Upper lobe of left lung (tissue), 6 donors: ENCODE data around the gene MARCHF6. TPM values are rescaled to one million over a fixed set of nuclear protein-coding genes. Genes with fewer than 3 reads are reported as not detected.
A peak's percentile ranks its signal among the peaks of the same experiment; 100 is the strongest.
"Not testable (repeated sequence)": the region's sequence is repeated elsewhere in the genome, so short reads cannot be mapped to it uniquely, and the experiment has no call there.

ENCODE experiments used
- ATAC-seq, 2 donors: fragments of 200-7000 bp; cut with Tn5 transposase; one replicate each; pipeline ENCODE4 v1.9.1; 2022; ENCODE audit warnings: mild to moderate bottlenecking in 2 of 2, moderate library complexity in 2 of 2; ENCODE audit not compliant: low FRiP score in 2 of 2
- DNase-seq, 2 donors: peaks; one replicate each; pipeline ENCODE4 v3.0.0-alpha.2; 2019 to 2020
- H3K27ac ChIP-seq, 4 donors: fragments of 200-600 bp; sonication (generic); one replicate each; pipeline ENCODE4 v1.5.1; 2016 to 2019
- H3K27me3 ChIP-seq, 4 donors: fragments of 200-600 bp; sonication (generic); one replicate each; pipeline ENCODE4 v1.5.1; 2017 to 2019
- H3K36me3 ChIP-seq, 4 donors: fragments of 200-600 bp; sonication (generic); one replicate each; pipeline ENCODE4 v1.5.1; 2016 to 2019
- H3K4me1 ChIP-seq, 4 donors: fragments of 200-600 bp; sonication (generic); one replicate each; pipeline ENCODE4 v1.5.1; 2018 to 2019
- H3K4me3 ChIP-seq, 4 donors: fragments of 200-600 bp; sonication (generic); one replicate each; pipeline ENCODE4 v1.5.1; 2017 to 2019; ENCODE audit warnings: mild to moderate bottlenecking in 2 of 4, moderate library complexity in 1 of 4
- H3K9me3 ChIP-seq, 4 donors: fragments of 200-600 bp; sonication (generic); one replicate each; pipeline ENCODE4 v1.5.1; 2018 to 2019
- EP300 ChIP-seq, 4 donors: sonication (generic); formaldehyde crosslinking; IDR thresholded peaks; one replicate each; pipeline ENCODE4 v1.5.1; 2017; ENCODE audit warnings: antibody characterized with exemption in 4 of 4, control low read depth in 2 of 4
- POLR2A ChIP-seq, 4 donors: fragments of 450-650 bp; IDR thresholded peaks; one replicate each; pipeline ENCODE4 v1.5.1; 2016 to 2017; ENCODE audit warnings: antibody characterized with exemption in 4 of 4, mild to moderate bottlenecking in 2 of 4
- POLR2AphosphoS5 ChIP-seq, 2 donors: sonication (generic); formaldehyde crosslinking; IDR thresholded peaks; one replicate each; pipeline ENCODE4 v1.5.1; 2017; ENCODE audit warnings: antibody characterized with exemption in 2 of 2
- WGBS, 2 donors: methylation state at CpG; one replicate each; pipeline ENCODE4 v1.1.5; 2017 to 2018; 5-methylcytosine and 5-hydroxymethylcytosine counted together
- total RNA-seq, 6 donors: library from RNA; depleted of rRNA in 4 of 6; stranded (reverse); fragments of >200 nt in 4 of 6; gene quantifications; one replicate each; pipeline versions ENCODE4 v1.1.0 to v1.2.1, GENCODE V29; 2016 to 2021
- TF ChIP-seq, protein P1 (sequence below), 6 experiments: fragments of 450-650 bp in 4 of 6; fragments of 200-600 bp in 2 of 6; sonication (generic) in 2 of 6; IDR thresholded peaks; one replicate each; pipeline ENCODE4 v1.5.1; 2016 to 2019; ENCODE audit warnings: antibody characterized with exemption in 6 of 6
- donor health status: DM: no; HTN: no; CAD: no; lungs with moderate emphysema.
- donor health status: DM: no; HTN: yes; CAD: no; lungs with severe emphysema.

The MARCHF6 gene
- total RNA-seq, 6 donors from 2014 or later: 48.5 to 128 (median 110) TPM

DNA sequence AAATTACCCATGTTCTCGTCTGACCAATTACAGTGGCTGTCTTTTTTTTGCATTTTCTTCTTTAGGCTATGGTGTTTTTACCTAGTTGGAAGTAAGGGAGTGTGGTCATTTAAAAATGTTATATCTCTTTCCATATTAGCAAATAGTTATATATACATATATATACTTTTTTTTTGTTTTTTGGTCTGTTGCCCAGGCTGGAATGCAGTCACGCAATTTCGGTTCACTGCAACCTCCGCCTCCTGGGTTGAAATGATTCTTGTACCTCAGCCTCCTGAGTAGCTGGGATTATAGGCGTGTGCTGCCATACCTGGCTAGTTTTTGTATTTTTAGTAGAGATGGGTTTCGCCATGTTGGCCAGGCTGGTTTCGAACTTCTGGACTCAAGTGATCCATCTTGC, 12.3 kb downstream of the MARCHF6 start:
- WGBS, 2 donors: 86 to 87% methylated on average over 7 of the region's 7 CpGs
- DNase-seq (no peak), ATAC-seq (no peak)
- Histone ChIP-seq H3K4me3 (no peak overlapping the region), H3K36me3 (no peaks in the 10 kb centered on the region), H3K27ac (no peak overlapping the region), H3K9me3 (no peaks in the 10 kb centered on the region), H3K27me3 (no peaks in the 10 kb centered on the region), H3K4me1 (peaks cover 18 to 47% (median 26%) of the 10 kb centered on the region in 4 donors)
- TF ChIP-seq, protein P1, sequence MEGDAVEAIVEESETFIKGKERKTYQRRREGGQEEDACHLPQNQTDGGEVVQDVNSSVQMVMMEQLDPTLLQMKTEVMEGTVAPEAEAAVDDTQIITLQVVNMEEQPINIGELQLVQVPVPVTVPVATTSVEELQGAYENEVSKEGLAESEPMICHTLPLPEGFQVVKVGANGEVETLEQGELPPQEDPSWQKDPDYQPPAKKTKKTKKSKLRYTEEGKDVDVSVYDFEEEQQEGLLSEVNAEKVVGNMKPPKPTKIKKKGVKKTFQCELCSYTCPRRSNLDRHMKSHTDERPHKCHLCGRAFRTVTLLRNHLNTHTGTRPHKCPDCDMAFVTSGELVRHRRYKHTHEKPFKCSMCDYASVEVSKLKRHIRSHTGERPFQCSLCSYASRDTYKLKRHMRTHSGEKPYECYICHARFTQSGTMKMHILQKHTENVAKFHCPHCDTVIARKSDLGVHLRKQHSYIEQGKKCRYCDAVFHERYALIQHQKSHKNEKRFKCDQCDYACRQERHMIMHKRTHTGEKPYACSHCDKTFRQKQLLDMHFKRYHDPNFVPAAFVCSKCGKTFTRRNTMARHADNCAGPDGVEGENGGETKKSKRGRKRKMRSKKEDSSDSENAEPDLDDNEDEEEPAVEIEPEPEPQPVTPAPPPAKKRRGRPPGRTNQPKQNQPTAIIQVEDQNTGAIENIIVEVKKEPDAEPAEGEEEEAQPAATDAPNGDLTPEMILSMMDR (IDR thresholded peaks at IDR 0.05): no peak
- TF ChIP-seq POLR2AphosphoS5 (IDR thresholded peaks at IDR 0.05): no peak
- TF ChIP-seq POLR2A (IDR thresholded peaks at IDR 0.05): no peak
- no peak for TF ChIP-seq EP300 (IDR thresholded peaks at IDR 0.05)

DNA sequence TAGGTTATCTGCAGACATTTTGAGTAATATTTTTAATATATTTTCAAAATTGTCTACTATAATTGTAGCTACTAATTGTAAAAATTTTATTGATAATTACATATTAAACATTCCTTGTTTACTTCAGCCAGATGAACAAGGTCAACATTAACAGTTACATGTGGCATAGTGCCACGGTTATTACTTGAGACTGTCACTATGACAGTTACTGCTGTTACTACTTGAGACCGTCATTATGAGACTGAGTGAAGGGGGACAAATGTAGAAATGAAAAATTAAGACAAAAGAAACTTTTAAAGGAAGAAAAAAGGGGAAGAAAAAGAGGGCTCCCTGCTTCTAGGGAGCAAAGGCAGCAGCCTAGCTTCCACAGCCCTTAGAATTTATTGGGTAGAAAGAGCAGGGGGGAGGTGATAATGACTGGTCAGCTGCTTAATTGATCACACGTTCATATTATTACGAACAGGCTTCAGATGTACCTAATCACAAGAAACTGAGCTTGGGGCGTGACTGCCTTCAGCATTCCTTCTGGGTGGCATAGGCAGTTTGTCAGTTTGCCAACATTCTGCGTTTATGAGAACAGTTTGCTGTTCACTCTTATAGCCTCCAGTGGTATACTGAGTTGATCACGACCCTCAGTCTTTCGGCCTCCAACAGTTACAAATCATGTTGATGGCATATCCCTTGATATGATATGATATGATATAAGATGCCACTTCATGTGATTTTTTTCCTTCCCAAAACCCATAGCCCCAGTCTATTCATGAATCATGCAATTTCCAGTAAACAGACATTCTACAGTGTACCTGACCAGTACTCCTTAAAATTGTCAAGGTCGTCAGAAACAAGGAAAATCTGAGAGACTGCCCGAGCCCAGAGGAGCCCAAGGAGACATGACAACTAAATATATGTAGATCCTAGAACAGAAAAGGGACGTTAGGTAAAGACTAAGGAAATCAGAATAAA, 13.1 kb downstream of the MARCHF6 start:
- peak overlapping the region in 1 of 4 donors; percentile 50 for H3K27ac ChIP-seq
- H3K4me3 ChIP-seq: no peak overlapping the region
- no peaks in the 10 kb centered on the region for H3K36me3 ChIP-seq
- DNase-seq: peak in 1 of 2 donors; percentile 67
- no peak for TF ChIP-seq POLR2AphosphoS5 (IDR thresholded peaks at IDR 0.05)
- TF ChIP-seq, protein P1 (IDR thresholded peaks at IDR 0.05): no peak
- TF ChIP-seq POLR2A (IDR thresholded peaks at IDR 0.05): no peak
- no peak for TF ChIP-seq EP300 (IDR thresholded peaks at IDR 0.05)
- no peak for ATAC-seq
- no peaks in the 10 kb centered on the region for H3K9me3 ChIP-seq
- H3K27me3 ChIP-seq: no peaks in the 10 kb centered on the region
- H3K4me1 ChIP-seq: peaks cover 22 to 42% (median 26%) of the 10 kb centered on the region in 4 donors
- WGBS, 2 donors: 43 to 46% methylated on average over 11 of the region's 11 CpGs

DNA sequence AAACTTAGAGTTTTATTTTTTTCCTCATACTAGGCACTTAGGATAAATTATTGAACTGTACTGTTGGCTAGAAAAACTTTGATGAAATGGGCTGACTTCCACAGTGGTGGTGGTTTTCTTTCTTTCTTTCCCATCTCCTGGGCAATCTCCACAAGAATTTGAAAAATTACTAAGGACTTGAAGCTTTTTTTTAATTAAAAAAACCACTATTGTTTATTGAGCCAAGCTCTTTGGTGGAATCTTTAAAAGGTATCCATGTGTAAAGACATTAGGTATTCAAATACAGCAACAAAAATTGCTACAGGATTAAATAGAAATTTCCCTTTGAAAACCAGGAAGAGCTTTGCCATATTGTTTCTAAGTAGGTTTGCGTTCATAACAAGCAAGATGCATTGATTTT, 14.1 kb downstream of the MARCHF6 start:
- Histone ChIP-seq H3K4me1 (peaks cover 25 to 45% (median 28%) of the 10 kb centered on the region in 4 donors), H3K4me3 (no peak overlapping the region), H3K36me3 (no peaks in the 10 kb centered on the region), H3K27me3 (no peaks in the 10 kb centered on the region), H3K9me3 (no peaks in the 10 kb centered on the region), H3K27ac (no peak overlapping the region)
- ATAC-seq (no peak), DNase-seq (no peak)
- 94 to 97% methylated on average over 1 of the region's 1 CpG for WGBS, 2 donors
- no peak for TF ChIP-seq EP300 (IDR thresholded peaks at IDR 0.05)
- TF ChIP-seq POLR2A (IDR thresholded peaks at IDR 0.05): no peak
- TF ChIP-seq, protein P1 (IDR thresholded peaks at IDR 0.05): no peak
- TF ChIP-seq POLR2AphosphoS5 (IDR thresholded peaks at IDR 0.05): no peak

DNA sequence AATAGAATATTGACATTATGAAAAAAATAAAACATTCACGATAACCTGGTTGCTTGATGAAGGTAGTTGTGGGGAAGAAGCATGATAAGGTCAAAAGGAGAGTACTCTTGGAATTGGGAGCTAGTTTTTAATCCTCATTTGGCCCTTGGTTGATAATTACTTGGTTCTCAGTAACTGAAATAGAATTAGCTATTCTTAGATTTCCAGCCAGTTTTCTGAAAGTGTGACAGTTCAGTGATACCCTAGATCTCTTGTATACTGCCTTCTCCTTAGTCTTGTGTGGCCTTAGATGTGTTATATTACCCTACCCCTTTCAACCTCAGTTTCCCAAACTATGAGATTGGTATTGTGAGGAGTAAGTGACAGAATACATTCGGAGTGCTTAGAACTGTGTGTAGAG, 17.4 kb downstream of the MARCHF6 start:
- no peaks in the 10 kb centered on the region for H3K9me3 ChIP-seq
- 88 to 89% methylated on average over 2 of the region's 2 CpGs for WGBS, 2 donors
- H3K36me3 ChIP-seq: no peaks in the 10 kb centered on the region
- no peak for TF ChIP-seq POLR2AphosphoS5 (IDR thresholded peaks at IDR 0.05)
- TF ChIP-seq EP300 (IDR thresholded peaks at IDR 0.05): no peak
- TF ChIP-seq POLR2A (IDR thresholded peaks at IDR 0.05): no peak
- TF ChIP-seq, protein P1 (IDR thresholded peaks at IDR 0.05): no peak
- no peak overlapping the region for H3K27ac ChIP-seq
- no peak overlapping the region for H3K4me3 ChIP-seq
- no peaks in the 10 kb centered on the region for H3K27me3 ChIP-seq
- DNase-seq (no peak), ATAC-seq (no peak)
- H3K4me1 ChIP-seq: peaks cover 18 to 54% (median 34%) of the 10 kb centered on the region in 4 donors

DNA sequence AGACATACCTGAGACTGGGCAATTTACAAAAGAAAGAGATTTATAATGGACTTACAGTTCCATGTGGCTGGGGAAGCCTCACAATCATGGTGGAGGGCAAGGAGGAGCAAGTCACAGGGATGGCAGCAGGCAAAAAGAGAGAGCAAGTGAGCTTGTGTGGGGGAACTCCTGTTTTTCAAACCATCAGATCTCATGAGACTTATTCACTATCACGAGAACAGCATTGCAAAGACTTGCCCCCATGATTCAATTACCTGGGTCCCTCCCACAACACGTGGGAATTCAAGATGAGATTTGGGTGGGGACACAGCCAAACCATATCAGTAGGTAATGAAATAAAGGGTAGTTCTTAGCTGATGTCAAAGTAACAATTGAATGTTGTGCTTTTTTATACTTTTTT, 17.9 kb downstream of the MARCHF6 start:
- DNase-seq, H3K4me3 ChIP-seq, ATAC-seq, H3K27me3 ChIP-seq, H3K36me3 ChIP-seq, H3K27ac ChIP-seq, H3K9me3 ChIP-seq: not testable (repeated sequence)
- WGBS, 2 donors: 67 to 83% methylated on average over 2 of the region's 2 CpGs
- peaks cover 14 to 49% (median 29%) of the 10 kb centered on the region in 4 donors for H3K4me1 ChIP-seq
